GM19043 (cell line): ENCODE measurements around the gene SPECC1.
"Not testable (repeated sequence)": the region's sequence is repeated elsewhere in the genome, so short reads cannot be mapped to it uniquely, and the experiment has no call there.

Experiments used
- ATAC-seq: cut with Tn5 transposase; IDR thresholded peaks from one replicate; pipeline ENCODE4 v1.9.1; 2021; ENCODE audit warnings: low read depth; ENCODE audit not compliant: unreplicated experiment

SPECC1 gene

DNA sequence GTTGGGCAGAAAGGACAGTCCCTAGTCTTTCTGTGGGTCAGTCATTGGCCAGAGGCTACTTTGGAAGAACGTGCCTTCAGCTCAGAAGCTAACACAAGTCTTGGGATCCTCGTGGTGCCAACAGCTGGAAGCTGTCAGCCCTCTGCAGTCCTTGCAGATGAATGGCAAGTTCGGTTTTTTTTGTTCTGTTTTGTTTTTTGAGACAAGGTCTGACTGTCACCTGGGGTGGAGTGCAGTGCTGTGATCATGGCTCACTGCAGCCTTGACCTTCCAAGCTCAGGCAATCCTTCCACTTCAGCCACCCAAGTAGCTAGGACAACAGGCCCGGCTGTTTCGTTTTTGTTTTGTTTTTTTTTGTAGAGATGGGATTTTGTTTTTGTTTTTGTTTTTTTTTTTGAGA, 149.4 kb downstream of the SPECC1 start:
- no peak for ATAC-seq

DNA sequence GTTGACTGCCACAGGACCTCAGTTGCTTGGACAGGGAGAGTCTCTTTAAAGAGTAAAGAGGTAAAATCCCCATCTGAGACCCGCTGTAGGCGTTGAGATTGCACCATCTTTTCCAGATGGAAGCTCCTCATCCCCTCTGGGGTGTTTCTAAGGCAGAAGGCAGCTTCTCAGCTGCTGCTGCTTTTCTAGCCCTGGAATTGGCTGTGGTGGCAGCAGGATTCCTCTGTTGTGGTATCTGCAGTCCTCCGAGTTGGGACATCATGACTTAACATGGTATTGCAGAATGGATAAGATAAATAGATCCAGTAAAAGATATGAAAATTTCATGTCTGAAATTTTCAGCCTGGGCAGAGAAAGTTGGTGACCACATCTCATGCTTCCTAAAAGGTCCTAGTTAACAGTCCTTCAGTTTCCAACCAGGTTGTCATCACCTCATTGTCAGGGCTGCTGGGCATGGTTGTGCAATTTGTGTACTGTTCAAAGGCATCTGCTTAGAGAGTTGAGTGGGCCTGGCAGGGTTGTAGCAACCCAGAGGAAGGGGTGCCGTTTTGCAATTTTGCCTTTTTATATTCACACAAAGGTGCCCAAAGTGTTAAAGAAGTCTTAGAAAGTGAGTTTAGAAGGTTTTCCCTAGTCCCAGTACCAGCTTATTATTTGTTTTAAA, 150.4 kb downstream of the SPECC1 start:
- ATAC-seq = no peak

DNA sequence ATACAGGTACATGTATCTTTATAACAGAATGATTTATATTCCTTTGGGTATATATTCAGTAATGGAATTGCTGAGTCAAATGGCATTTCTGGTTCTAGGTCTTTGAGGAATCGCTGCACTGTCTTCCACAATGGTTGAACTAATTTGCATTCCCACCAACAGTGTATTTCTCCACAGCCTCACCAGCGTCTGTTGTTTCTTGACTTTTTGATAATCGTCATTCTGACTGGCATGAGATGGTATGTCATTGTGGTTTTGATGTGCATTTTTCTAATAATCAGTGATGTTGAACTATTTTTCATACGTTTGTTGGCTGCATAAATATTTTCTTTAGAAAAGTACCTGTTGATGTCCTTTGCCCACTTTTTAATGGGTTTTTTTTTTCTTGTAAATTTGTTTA, 156.4 kb downstream of the SPECC1 start:
- ATAC-seq = not testable (repeated sequence)

DNA sequence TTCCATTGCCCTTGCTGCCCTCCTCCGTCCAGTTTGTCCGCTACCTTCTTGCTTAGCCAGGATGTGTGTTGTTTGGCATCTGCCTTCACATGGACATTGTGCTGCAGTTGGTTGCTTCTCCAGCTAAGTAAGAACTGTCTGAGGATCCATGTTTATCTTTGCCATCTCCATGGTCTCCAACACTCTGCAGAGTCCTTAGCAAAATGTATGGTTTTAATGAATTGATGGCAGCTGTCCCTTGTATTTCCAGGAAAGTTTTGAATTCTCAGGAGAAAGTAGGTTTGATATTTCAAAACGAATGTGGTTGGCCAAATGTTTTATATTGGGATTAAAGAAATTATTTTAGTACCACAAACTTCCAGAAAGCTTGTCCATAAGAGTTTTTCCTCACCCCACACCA, 160.9 kb downstream of the SPECC1 start:
- no peak for ATAC-seq

DNA sequence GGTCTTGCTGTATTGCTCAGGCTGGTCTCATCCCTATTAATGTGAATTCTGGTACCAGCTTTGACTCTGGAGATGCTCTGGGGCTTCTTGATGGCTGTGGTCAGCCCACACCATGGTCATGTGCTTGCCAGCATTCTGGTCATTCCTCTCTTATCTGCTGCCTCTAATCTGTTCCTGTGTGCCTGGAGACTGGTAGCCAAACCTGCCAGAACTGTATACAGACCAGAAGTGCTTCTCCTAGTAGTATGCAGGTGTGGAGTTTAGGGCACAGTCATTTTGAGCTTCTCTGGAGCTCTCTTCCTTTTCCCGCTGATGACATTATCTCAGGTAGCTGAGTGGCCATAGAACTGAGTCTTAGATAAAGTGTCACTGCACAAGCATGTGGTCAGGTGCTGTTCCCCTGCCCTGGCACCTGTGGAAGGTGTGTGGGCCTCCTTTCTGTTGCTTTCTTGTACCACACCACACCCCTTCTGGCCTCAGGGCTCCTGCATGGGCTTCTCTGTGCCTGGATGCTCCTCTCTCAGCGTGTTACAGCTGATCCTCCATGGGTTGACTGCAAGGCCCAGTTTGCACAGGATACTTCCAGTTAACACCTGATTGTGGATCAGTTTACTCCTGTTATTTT, 162.7 kb downstream of the SPECC1 start:
- no peak for ATAC-seq

DNA sequence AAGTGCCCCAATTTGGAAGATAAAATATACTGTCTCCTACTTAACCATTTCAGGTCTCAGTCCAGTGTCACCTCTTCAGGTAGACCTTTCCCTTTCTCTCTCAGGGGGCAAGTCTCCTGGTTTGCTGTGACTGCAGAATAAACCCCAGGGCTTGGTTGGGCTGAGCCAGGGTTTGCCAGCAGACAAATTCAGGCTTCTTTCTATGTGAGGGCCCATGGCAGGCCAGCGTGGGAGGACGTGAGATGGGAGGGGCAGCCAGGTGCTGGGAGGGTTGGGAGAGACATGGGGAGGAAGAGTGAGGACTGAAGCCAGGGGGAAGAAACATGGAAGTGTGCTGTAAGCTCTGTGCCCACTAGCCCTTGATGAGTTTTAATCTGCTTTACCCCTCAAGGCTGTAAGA, 163.2 kb downstream of the SPECC1 start:
- ATAC-seq = no peak

DNA sequence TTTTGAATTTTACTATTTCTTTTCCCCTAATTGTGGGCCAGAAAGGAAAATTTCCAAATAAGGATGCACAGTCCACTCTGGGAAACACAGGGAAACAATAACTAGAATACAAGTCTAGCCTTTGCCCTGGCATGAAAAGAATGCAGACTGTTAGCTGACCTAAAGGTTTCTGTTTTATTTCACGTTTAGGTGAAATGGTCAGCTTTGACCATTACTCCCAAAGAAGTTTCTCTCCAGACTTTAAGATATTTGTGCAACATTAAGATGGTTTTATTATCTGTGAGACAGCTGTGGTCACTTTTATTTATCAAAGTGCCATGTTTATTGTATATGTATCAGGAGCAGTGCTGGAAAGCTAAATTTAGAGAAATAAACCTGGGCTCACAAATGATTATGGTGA, 163.9 kb downstream of the SPECC1 start:
- ATAC-seq = no peak

DNA sequence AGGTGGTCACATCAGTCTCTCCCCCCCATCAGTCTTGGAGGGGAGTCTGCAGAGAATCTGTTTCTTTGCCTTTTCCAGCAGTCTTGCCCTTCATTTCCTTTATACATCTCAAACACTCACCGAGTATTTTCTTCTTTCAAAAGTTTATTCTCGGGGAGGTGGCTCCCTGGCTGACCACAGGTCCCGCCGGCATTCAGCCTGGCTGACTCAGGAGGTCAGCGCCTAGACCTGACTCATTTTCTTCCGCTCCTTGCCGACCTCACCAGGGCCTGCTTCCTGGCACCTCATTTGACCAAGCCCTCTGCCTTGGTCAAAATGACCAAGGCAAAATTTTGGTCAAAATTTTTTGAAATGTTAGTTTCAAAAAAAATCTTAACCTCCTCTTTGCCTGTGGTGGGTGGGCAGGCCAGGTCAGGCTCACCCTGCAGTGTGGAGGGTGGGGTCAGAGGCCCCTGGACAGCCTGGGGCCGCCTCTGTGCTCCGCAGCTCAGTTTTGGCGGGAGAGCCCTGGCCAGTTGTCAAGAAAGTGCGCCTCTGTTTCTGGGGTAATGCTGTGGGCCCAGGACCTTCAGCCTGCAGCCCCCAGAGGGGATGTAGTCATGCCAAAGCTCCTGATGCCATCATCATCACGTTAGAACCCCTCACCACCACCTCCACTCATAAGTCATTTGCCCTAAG, 165.6 kb downstream of the SPECC1 start:
- no peak for ATAC-seq

DNA sequence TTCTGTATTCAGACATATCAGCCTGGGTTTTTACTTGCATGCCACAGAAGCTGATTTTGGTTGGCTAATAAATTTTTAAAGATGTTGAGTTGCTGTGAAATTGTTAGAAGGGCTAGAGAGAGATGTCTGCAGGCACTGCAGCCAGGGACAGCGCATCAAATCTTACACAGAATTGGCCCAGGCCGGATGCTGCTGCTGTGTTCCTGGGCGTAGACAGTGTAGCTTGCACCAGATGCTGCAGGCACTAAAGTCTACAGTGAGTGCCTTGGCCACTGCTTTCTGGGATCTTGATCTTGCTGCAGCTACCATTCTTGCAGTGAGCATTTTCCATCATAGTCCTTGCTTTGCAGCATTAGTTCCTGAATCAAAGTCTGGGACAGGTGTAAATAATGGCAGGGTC, 169.9 kb downstream of the SPECC1 start:
- no peak for ATAC-seq

DNA sequence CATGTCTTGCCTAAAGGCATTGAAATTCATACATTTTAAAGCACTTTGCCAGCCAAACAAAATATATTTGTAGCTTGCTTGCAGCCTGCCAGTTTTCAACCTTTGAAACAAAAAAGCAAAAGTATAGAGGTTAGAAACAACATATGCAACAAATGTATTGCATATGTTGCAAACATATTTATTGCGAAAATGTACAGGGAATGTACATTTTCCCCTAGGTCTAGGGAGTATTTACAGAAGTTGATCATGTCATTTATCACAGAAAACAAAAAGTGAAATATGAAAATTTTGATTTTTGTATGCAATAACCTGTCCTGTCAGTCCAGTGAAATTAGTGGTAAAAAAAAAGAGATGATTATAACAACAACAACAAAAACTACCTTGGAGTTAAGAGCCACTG, 171.5 kb downstream of the SPECC1 start:
- no peak for ATAC-seq

DNA sequence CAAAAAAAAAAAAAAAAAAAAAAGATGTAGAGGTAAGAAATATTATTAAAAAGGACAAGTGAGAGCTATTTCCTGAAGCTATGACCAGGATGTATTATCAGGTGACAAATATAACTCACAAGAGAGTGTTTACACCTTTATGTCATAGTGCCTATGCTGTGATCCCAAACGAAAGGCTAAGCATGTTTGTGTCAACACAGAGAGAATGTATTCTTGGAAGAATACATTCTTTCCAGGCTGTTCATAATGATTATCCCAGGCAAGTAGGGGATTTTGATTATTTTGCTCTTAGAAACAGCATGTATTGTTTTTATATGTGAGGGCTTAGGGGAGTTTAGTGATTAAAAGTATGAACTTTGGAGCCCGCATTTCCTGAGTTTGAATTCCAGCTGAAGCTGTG, 175.0 kb downstream of the SPECC1 start:
- no peak for ATAC-seq

DNA sequence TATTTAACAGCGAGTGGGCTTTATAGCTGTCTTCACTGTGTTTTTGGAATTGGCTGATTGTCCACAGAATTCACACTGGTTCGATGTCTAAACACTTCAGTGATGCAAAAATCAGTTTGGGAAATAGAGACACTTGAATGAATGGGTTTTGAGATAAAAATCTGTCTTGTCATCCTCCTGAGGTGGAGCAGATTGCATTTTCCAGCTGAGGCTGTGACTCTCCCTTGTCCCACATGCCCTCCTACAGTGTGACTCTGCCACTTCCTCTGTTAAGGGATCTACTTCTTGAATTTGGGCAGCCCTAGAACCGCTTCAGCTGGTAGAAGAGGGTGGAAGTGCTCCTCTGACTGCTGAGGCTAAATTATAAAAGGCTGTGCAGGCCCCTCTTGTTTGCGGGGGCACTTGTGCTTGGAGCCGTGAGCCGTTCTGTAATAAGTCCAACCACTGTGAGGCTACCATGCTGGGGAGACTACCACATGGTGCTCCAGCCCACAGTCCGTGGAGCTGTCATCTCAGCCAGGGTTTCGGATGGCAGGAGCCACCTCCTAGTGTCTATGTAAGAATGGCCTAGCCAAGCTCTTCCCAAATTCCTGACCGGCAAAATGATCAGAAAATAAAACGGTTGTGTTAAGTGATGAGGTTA, 175.9 kb downstream of the SPECC1 start:
- ATAC-seq = no peak

DNA sequence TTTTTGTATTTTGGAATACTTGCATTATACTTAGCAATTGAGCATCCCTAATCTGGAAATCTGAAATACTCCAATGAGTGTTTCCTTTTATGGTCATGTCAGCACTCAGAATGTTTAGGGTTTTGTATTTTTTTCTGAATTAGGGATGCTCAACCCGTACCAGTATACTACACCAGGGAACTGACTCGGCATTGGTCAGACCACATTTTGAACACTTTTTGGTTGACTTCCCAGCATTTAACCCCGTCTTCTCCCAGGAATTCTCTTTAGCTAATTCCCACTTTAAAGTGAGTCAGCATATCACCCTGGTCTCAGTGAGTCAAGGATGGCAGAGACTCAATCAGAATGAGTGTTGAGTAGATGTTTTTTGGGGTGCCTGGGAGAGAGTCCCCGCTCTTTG, 177.9 kb downstream of the SPECC1 start:
- no peak for ATAC-seq

DNA sequence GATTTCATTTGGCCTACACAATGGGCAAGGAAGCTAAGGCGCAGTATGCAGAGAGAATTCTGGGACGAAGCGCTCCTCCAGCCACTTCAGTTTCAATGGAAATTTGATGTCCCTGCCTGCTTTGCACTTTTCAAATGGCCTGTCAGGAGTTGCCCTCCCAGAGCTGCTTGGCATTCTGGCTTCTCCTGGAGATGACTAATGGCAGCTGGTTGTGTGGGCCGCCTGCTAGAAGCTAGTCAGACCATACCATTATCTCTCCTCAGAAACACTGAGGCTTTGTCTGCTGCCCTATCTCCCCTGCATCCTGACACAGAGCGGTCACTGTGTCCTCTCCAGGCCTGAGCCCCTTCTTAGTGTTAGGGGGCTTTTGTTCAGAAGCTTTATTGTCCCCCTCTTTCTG, 180.1 kb downstream of the SPECC1 start:
- no peak for ATAC-seq

DNA sequence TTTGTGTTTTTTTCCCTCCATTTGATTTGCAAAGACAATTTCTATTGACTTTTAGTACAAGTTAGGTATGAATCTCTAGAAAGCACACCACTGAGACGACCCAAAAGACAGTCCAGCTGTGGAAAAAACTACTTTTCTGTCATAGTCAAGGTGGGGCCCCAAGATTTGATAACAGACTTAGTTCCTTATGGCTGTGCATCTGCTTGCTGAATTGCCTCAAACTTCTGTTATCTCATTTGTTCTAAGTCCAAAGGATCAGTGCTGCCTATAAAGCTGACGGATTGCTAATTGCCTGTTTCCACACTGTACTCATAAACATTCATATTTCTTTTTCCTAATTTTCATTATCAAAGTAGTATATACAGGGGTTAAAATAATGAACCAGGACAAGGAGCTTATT, 180.8 kb downstream of the SPECC1 start:
- ATAC-seq = no peak

DNA sequence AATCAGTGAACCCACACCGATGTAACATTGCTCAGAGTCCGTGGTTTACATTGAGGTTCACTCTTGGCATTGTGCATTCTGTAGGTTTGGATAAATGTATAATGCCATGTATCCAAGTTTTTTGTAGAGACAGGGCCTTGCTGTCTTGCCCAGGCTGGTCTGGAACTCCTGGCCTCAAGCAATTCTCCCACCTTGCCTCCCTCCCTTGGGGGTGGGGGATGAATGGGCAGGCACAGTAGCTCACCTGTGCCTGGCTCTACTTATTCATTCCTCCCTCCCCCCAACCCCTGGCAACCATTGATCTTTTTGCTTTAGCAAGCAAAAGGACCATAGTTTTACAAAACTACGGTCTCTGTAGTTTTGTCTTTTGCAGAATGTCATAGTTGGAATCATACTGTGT, 181.4 kb downstream of the SPECC1 start:
- ATAC-seq = no peak

DNA sequence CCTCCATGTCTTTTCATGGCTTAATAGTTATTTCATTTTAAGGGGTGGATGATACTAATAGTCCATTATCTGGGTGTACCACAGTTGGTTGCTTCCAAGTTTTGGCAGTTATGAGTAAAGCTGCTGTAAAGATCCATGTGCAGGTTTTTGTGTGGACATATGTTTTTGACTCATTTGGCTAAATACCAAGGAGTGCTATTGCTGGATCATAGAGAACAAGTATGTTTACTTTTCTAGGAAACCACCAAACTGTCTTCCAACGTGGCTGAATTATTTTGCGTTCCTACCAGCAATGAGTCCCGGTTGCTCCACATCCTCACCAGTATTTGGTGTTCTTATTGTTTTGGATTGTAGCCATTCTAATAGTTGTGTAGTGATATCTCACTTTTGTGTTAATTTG, 181.9 kb downstream of the SPECC1 start:
- ATAC-seq = no peak

DNA sequence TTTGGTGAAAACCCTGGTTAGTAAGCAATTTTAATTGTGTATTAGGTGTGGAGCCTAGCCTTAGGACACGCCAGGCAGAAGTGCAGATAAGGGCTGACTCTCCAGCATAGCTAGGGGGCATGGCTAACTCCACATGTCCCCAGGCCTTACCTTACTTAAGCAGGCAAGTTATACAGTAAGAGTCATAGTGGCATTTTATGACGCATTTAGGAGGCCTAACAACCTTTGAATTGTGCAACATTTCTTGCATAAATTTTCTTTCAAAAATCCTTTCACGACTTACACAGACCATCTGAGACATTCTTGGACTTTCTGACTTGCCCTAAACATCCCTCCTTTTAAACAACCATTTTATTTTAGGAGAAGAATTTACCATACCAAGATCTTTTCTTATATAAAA, 187.1 kb downstream of the SPECC1 start:
- not testable (repeated sequence) for ATAC-seq

DNA sequence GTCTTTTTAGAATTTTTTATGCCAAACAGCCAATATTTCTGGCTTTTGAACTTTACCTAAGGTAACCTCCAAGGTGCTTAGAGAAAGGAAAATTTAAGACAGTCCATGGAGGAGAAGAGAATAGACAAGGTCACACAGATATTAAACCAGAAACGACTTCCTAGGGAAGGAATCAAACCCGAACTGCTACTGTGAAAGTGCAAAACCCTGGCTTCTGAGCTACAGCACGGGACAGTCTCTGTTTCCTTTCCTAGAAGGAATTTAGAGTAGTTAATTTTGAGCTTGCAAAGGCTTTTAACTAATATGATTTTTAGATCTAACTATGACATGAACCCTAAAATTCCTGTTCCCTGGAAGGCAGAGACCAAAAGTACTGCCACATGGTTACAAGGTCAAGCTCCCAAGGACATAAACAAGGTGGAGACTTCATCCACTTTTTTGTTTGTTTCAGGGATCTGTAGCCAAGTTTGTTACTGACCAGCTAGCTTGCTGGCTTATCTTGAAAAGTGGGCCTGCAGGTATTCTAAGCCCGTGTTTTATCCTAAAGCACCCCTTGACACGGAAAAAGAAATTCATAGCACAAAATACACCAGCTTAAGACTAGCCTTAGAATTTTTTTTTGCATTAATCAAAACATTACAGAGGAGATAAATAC, 188.2 kb downstream of the SPECC1 start:
- no peak for ATAC-seq

DNA sequence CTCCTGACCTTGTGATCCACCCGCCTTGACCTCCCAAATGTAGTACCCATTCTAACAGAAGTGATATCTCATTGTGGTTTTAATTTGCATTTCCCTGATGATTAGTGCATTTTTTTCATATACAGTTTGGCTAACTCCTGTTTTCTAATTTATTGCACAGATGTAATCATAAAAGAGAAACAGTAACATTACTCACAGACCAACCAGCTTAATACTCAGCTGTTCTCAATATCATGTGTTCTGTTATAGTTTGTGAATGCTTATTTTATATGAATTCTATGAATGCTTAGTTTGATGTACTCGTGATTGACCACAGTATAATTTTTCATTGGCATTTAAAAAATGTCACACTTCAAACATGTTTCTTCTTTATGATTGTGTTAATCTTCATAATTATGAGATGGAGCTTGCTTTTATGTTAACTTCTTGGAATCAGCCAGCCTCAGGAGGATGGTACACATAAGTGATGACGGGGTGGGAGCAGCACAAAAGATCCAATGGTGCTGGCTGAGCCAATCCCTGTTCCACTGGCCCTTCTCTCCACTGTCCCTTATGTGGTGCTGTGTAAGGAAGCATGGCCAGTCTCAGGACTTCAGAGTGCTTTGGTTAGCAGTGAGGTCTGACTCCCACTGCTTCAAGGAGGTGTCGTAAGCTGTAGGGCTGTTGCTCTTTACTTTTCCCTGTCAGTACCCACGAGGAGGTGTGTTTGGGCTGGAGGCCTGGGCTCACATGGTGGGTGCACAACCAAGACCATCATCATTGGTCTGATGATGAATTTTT, 191.0 kb downstream of the SPECC1 start:
- ATAC-seq = no peak
